Right renal cortex interstitium (tissue), 3 donors: ENCODE data around the gene CHST11. TPM values are rescaled to one million over a fixed set of nuclear protein-coding genes. Genes with fewer than 3 reads are reported as not detected.

Experiments
- DNase-seq, 3 donors: peaks; one replicate each; pipeline ENCODE4 v3.0.0-alpha.2; 2013; ENCODE audit warnings: low read depth in 3 of 3, low spot score in 2 of 3
- polyA plus RNA-seq, 3 donors: library from polyadenylated mRNA; unstranded; fragments of 120-200 nt; gene quantifications; one replicate each; pipeline ENCODE4 v1.2.1, GENCODE V29; 2013; ENCODE audit not compliant: insufficient read length in 3 of 3

Gene CHST11
- polyA plus RNA-seq, 3 donors = 7.3 to 8.6 (median 8.0) TPM

DNA sequence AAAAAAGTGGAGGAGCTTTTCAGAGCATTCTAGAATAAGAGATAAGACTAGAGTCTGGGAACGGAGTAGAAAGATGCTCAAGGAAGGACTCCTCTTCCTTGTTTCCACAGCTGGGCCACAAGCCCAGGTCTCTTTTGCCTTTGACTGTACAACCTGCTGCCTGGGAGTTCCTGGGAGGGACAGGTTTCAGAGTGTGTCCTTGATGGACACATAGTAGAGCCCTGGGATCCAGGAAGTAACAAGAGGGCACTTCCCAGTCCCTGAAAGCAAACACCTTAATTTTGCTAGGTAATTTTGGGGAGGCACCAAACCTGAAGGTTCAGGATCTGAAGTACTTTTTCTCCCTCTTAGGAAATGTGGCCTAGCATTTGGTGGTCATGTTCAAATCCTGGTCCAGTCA lies 44.4 kb downstream of the CHST11 start:
- no peak for DNase-seq

DNA sequence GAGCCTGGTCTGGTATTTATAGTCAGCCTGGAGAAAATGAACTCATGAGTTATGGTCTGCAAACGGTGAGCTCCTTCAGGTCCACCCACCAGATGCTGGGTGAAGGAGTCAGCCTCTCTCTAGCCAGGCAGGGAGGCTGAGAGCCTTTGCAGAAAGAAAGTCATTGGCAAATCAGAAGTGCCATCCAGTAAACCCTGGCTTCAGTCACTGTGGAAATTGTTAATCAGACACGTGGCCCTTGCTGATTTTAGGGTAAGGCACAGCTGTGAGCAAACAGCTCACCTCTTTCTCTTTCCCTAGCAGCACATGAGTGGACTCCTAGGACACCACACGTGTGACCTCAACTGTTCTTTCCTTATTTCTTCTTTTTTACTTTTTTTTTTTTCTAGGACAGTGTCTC lies 44.9 kb downstream of the CHST11 start:
- no peak for DNase-seq

DNA sequence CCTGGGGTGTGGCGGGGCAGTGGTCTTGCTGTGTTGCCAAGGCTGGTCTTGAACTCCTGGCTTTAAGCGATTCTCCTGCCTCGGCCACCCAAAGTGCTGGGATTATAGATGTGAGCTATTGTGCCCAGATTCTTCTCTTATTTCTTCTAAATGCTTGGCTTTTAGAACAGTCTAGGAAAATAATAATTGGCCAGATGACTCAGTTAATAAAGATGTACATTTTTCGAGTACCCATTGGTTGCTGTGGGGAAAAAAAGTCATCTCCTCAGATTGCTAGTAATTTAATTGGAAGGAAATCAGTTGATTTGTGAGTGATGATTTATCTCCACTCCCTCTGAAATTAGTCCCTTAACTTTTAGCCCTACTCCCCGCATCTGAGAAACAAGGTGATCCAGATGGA lies 45.5 kb downstream of the CHST11 start:
- no peak for DNase-seq

DNA sequence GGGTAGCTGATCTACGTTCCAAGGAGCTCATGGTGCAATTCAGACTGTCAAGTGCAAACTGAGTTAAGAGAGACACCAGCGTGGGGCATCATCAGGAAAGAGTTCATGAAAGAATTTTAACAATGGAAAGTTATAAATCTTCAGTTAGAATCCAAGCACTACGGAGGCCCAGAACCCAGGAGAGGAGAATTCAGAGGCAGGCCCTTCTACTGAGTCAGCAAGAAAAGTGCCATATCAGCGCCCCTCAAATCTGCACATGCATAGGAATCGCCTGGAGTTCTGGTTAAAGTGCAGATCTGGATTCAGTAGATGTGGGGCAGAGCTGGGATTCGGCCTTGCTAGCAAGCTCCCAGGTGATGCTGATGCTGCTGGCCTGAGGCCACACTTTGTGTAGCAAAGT lies 45.9 kb downstream of the CHST11 start:
- no peak for DNase-seq

DNA sequence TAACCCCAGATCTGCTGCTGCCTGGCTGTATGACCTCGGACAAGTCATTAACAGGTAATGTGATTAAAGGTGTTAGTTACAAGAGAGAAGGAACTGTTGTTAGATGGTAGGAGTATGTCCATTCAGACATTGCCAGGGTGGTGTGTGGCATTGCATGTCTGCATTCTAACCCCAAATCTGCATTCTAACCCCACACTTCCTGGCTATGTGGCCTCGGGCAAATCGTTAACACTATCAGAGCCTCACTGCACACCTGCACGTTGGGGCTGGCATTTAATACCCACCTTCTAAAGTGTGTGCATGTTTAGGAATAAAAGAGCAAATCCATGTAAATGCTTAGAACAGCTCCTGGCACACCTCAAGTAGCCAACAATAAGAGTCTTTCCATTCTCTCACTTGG lies 46.4 kb downstream of the CHST11 start:
- no peak for DNase-seq

DNA sequence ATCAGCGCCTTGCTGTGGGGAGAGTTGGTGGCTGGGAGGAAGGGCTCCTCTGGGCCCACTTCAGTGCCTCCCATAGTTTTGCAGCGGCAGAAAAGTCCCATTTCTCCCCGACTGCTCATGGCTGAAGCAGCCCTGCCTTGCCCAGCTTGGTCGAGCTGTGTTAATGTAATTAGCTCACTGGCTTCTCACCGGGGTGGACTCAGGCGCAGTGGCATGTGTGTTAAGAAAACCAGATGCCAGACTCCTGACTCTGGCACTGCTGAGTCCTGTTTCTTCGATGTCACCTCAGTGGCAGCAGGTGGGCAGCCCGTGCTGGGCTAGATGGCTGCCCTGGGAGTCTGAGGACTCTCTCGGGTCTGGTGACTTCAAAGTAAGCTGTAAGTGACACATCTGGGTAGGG lies 47.4 kb downstream of the CHST11 start:
- no peak for DNase-seq

DNA sequence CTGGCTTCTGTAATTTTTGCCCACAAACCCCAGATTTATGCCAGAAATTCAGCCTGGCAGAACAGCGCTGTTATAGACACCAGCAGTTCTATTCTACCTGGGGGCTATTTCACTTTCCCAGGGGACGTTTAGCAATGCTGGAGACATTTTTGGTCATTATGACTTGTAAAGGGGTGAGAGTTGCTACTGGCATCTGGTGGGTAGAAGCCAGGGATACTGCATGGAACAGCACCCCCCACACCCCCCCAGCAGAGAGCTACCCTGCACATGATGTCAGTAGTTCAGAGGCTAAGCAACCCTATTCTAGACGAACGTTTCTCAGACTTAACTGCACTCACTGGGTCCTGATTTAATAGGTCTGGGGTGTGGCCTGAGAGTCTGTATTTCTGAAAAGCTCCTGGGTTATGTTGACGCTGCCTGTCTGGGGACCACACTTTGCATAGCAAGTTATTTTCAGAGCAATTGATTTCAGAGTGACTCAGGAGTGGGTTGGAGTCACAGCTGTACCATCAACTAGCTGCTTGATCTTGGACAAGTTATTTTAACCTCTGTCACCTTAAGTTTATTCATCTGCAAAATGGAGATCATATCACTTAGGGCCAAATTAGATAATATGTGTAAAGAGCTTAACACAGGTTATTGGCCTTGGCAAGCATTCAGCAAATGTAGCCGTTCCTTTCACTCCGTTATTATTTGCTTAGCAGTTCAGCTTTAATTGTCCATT lies 48.5 kb downstream of the CHST11 start:
- no peak for DNase-seq

DNA sequence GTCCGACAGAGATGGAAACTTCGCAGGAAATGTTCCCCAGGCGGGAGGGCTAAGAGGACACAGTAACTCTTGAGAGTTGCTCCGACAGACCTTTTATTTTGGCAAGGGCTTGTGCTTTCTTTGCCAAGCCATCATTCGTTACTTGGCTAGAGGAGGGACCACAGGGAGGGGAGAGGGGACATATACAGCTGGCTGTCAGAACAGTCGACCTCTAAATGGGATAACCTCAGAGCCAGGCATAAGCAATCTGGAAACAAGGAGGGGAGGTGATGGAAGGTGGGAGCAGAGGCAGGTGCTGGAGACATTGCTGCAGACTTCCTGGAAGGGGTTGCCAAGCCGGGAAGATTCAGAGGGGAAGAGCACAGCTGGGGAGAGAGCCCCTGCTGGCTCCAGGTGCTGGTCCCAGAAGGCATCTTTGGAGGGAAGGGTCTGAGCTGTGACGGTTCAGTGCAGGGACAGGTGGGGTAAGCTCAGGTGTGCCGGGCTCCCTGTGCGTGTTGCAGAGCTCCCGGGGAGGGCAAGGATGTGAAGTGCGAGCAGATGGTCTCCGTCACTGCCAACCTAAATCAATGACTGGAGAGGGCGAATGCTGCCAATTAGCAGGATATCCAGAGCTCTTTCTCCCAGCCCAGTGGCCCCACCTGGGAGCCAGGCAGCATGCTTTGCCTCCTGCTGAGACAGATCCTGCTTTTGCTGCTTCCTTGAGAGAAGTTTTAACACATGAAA lies 50.1 kb downstream of the CHST11 start:
- DNase-seq = no peak

DNA sequence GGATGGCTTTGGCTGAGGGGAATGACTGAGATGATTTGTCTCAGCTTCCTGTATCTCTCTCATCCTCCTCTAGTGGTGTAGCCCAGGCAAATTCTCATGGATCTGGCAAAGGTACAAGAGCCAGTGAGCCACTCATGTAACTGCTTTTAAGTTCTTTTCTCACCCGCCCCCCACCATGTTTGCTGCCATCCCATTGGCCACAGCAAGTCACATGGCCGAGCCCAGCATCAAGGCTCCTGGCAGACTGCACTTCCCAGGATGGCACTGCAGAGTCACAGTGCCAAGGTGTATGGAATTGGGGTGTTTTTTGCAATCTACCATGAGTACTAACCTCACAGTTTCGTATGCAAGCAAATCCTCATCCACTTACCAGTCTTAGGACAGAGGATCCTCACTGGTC lies 50.9 kb downstream of the CHST11 start:
- DNase-seq = no peak

DNA sequence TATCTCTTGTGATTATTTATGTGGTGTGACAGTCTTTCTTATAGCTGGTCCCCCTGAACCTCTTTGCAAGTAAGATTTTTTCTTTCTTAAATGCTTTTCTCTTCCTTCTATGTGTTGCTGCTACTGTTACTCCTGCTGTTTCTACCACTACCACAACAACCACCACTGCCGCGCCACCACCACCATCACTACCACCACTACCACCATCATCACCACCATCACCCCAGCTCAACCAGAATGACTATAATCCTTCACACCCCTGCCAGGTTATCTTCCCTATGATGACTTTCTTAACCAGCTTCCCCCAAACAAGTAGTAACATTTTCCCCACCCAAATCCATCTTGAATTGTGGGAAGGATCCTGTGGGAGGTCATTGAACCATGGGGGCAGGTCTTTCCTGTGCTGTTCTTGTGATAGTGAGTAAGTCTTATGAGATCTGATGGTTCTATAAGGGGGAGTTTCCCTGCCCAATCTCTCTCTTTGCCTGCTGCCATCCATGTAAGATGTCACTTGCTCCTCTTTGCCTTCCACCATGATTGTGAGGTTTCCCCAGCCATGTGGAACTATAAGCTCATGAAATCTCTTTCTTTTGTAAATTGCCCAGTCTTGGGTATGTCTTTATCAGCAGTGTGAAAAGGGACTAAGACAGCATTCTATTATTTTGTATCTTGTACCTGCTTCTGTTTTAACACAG lies 52.2 kb downstream of the CHST11 start:
- no peak for DNase-seq

DNA sequence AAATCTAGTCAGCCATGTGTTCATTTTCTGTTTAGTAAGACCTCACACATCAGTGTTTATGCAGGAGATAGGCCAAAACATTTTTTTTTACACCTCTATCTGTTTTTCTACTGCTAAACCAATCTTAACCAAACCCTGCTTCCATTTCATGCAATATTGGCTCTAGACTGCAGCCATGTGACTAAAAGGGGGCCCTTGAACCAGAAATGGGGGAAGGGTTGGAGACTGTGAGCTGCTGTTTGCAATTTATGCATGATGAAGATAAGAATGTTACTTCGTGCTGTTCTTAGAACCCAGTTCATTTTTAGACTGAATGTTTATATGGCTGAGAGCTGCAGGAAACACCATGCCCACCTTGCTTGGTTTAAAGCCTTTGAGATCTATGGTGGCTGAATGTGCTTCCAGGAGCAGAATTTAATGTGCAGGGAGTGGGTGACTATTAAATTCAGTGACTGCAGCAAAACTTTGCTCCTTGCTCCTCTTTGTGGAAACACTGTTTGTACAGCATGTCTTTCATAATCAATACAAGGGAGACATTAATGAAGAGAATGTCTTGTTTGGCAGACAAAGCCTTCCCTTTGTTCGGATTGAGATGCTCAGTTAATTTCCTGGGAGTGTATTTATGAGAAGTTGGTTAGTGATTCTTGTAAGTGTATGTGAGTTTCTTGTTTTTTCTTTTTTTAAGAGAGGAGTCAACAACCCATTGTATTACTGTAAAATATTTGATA lies 53.6 kb downstream of the CHST11 start:
- DNase-seq = no peak

DNA sequence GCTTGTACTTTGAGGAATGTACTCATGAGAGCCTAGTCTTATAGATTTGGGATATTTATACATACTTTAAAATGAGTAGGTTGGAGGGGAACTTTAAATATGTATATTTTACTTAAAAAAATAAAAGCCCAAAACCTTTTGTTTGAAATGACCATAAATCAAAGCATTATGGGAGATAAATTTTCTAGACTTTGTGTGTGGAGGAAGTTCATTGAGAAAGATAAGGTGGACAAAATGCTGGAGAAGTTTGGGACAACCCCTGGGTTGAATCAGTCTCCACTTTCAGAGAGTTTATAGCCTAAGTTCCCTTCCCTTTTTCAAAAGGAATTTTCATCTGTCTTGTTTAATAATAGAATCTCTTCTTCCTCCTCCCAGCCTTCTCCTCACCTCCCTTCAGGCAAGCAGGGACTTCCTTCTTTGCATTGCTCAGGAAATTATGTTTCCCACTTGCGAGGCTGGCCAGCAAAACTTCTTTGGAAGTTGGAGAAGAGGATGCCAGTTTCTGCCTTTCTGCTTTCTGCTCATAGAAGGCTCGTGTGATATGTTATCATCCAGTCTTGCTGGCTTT lies 54.2 kb downstream of the CHST11 start:
- DNase-seq = no peak

DNA sequence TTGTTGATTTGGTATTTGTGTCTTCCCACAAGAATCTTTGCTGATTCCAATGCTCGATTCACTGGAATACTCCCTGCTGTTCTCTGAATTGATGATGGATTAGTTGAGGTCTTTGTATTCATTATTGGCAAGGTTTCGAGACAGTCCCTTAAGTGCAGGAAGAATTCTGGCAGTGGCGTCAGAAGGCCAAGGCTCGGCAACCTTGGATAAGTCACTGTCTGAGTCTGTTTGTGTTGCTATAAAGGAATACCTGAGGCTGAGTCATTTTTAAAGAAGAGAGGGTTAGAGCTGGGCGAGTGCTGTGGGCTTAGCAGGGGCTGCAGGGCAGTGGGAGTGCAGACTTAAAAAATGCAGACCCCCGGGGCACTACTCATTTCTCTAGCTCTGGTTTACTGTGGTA lies 56.9 kb downstream of the CHST11 start:
- no peak for DNase-seq

DNA sequence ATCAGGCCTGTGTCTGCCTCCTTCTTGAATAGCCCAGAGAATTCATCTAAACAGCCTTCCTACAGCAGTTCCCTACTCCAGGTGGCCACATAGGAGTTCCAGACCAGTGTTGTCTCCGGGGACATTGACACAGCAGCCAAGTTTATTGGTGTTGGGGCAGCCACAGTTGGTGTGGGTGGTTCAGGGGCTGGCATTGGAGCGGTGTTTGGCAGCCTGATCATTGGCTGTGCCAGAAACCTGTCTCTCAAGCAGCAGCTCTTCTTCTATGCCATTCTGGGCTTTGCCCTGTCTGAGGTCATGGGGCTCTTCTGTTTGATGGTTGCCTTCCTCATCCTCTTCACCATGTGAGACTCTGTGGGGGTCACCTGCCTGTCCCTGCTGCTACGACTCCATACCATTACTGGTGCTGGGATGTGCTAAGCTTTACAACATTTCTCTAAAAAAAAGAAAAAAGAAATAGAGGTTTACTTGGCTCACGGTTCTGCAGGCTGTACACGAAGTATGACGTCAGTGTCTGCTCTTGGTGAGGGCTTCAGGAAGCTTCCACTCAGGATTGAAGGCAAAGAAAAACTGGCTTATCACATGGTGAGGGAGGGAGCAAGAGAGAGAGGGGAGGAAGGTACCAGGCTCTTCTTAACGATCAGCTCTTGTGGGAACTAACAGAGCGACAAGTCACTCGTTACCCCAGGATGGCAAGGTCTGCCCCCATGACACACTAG lies 57.5 kb downstream of the CHST11 start:
- DNase-seq = no peak

DNA sequence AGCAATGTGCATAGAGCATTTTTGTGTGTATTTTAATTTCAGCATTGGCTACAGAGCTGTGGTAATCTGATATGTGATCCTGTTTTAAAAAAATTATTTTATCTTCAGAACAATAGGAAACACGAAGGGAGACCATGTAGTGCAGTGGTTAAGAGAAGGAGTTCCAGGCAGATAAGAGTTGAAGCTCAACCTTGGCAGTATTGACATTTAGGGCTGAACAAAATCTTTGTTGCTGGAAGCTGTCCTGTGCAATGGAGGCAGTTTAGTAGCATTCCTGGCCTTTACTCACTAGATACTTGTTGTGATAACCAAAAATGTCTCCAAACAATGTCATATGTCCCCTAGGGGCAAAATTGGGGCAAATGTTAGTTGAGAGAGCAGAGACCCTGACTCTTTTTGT lies 59.2 kb downstream of the CHST11 start:
- no peak for DNase-seq

DNA sequence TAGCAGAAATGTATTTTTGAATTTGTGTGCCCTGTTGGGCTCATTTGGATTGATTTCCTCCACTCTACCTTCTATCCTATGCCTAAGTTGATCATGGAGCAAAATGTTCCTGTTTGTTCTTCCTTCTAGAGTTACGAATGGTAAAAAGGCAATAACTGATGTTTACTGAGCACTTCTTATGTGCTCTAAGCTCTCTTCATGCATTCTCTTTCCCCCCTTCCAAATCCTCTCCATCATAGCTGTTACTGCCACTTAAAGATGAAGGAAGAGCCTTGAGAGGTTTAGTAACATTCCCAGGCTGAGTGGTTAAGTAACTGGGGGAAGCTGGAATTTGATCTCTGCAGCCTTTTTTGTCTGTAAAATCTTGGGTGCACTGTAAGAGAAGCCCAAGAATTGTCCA lies 60.1 kb downstream of the CHST11 start:
- no peak for DNase-seq

DNA sequence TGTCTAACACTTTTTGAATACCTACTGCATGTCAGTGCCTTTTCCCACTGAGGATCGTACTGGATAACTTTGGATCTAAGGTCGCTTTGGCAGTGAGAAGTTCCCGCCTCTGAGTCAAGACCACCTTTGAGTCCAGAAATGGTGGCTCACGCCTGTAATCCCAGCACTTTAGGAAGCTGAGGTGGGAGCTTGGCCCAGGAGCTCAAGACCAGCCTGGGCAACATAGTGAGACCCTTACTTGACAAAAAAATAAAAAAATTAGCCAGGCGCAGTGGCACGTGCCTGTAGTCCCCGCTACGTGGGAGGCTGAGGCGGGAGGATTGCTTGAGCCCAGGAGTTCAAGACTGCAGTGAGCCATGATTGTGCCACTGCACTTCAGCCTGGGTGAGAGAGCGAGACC lies 61.1 kb downstream of the CHST11 start:
- no peak for DNase-seq

DNA sequence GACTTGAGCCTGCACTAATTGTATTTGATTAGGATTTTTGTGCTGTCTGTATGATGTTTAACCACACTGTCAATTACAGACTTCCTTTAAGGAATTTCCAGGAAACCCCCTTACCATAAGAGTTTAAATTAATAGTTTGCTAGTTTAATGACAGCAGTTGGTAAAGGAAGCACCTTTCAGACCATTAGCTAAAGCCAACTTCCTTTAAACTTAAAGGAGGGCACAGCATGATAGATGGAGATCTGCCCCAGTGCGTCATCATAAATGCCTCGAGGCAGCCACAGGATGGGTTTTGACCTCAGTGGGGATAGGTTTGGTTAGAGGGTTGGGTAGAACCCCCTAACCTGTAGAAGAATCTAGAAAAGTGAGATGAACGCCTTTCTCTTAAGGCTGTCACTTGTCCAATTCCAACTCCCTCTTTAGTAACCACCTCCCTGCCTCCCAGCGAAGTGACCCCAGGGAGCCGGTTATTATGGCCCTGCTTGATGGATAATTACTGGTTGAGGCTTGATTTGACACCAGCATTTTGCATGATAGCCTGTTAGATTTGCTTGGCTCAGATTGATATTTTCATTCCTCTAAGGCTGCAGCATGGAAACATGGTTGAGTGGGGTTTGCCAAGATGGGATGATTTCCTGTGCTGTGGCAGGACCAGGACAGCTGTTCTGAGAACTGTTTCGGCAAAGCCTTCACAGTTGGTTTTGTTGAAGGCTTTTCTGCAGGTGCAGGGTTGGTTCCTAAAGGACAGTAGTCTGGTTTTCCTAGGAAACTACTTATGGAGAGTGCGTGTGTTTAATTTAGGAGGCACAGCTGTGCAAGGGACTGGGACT lies 62.7 kb downstream of the CHST11 start:
- no peak for DNase-seq

DNA sequence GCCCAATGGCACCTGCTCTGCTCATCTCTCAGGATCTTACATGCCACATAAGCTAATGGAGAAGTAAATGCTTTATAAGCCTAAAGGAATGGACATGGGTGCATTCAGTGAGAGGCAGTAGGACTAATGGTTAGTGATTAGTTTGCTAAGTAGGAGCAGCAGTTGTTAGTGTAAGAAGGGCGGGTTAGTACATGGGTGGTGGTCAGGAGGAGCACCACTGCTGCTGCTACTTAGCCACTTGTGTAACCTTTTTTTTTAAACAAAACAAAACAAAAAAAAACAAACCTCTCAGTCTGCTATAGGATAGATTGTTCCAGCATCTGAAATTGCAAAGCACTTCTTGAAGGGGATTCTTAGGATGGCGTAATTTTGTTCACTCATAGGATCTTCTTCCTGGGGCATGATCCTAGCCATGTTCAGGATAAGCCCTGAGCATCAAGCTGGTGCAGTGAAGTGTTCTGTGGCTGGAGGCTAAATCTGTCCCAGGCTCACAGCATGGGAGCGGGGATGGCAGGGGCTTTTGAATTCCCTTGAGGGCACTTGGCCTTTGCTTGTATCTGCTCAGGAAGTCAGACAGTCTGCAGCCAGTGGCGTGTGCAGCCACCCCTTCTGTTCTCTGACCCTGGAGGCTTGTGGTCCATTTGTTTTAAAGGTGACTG lies 63.6 kb downstream of the CHST11 start:
- no peak for DNase-seq
